Esophagus mucosa (tissue), 1 donor: ENCODE results near the gene GPR156. TPM values are rescaled to one million over a fixed set of nuclear protein-coding genes. Genes with fewer than 3 reads are reported as not detected.
"Not testable (repeated sequence)": the region's sequence is repeated elsewhere in the genome, so short reads cannot be mapped to it uniquely, and the experiment has no call there.

Experiments
- ATAC-seq: fragments of 200-7000 bp; cut with Tn5 transposase; one replicate; pipeline ENCODE4 v1.9.1; 2020
- total RNA-seq: library from RNA; stranded (reverse); gene quantifications from one replicate; pipeline ENCODE4 v1.2.4, GENCODE V29; 2023
- donor health status: DM: yes; HTN: yes; CAD: no.

GPR156 gene
- total RNA-seq, 1 donor from 2014 or later: 0.08 TPM

- no peak for ATAC-seq
Measured at GRCh38 chr3:120272286-120272685, 12.7 kb downstream of the GPR156 start.

- ATAC-seq: no peak
Measured at GRCh38 chr3:120265989-120266388, 19.0 kb downstream of the GPR156 start.

GRCh38 chr3:120264963-120265362 lies 20.1 kb downstream of the GPR156 start:
- ATAC-seq: no peak

GRCh38 chr3:120263792-120264191 lies 21.2 kb downstream of the GPR156 start:
- ATAC-seq: no peak

GRCh38 chr3:120258009-120258408 lies 27.0 kb downstream of the GPR156 start:
- no peak for ATAC-seq

- ATAC-seq: no peak
Measured at GRCh38 chr3:120245386-120245785, 39.6 kb downstream of the GPR156 start.

- ATAC-seq: no peak
Measured at GRCh38 chr3:120244834-120245225, 40.2 kb downstream of the GPR156 start.

GRCh38 chr3:120239644-120240043 lies 45.4 kb downstream of the GPR156 start:
- no peak for ATAC-seq

GRCh38 chr3:120227710-120228347 lies 57.2 kb downstream of the GPR156 start:
- no peak for ATAC-seq

GRCh38 chr3:120224237-120224636 lies 60.8 kb downstream of the GPR156 start:
- no peak for ATAC-seq

GRCh38 chr3:120218981-120219380 lies 66.0 kb downstream of the GPR156 start:
- ATAC-seq: no peak

- not testable (repeated sequence) for ATAC-seq
Measured at GRCh38 chr3:120216633-120217032, 68.4 kb downstream of the GPR156 start.

- ATAC-seq: no peak
Measured at GRCh38 chr3:120214176-120214575, 70.8 kb downstream of the GPR156 start.

GRCh38 chr3:120212505-120212904 lies 72.5 kb downstream of the GPR156 start:
- no peak for ATAC-seq

- no peak for ATAC-seq
Measured at GRCh38 chr3:120209425-120209824, 75.6 kb downstream of the GPR156 start.

- no peak for ATAC-seq
Measured at GRCh38 chr3:120204338-120204737, 80.7 kb downstream of the GPR156 start.

GRCh38 chr3:120203621-120204020 lies 81.4 kb downstream of the GPR156 start:
- ATAC-seq: no peak

GRCh38 chr3:120203016-120203415 lies 82.0 kb downstream of the GPR156 start:
- ATAC-seq: peak; percentile 28

GRCh38 chr3:120202363-120202762 lies 82.7 kb downstream of the GPR156 start:
- no peak for ATAC-seq

GRCh38 chr3:120200493-120201235 lies 84.4 kb downstream of the GPR156 start:
- no peak for ATAC-seq

GRCh38 chr3:120198305-120198878 lies 86.6 kb downstream of the GPR156 start:
- peak; percentile 68 for ATAC-seq

GRCh38 chr3:120196812-120197211 lies 88.2 kb downstream of the GPR156 start:
- ATAC-seq: peak; percentile 49

GRCh38 chr3:120196333-120196732 lies 88.7 kb downstream of the GPR156 start:
- peak; percentile 33 for ATAC-seq

GRCh38 chr3:120193554-120193953 lies 91.5 kb downstream of the GPR156 start:
- no peak for ATAC-seq
